Esophagus squamous epithelium (tissue), 4 donors: ENCODE measurements around the gene FAM124A.

Source experiments
- POLR2A ChIP-seq, 4 donors: fragments of 450-650 bp; IDR thresholded peaks; one replicate each; pipeline ENCODE4 v1.6.1; 2017; ENCODE audit warnings: antibody characterized with exemption in 4 of 4, mild to moderate bottlenecking in 4 of 4, moderate library complexity in 3 of 4
- TF ChIP-seq, protein P1 (sequence below), 6 experiments: fragments of 450-650 bp in 4 of 6; fragments of 200-600 bp in 2 of 6; sonication (generic) in 2 of 6; IDR thresholded peaks; one replicate each; pipeline ENCODE4 v1.5.1; 2016 to 2019; ENCODE audit warnings: antibody characterized with exemption in 6 of 6, mild to moderate bottlenecking in 4 of 6, moderate library complexity in 4 of 6

DNA sequence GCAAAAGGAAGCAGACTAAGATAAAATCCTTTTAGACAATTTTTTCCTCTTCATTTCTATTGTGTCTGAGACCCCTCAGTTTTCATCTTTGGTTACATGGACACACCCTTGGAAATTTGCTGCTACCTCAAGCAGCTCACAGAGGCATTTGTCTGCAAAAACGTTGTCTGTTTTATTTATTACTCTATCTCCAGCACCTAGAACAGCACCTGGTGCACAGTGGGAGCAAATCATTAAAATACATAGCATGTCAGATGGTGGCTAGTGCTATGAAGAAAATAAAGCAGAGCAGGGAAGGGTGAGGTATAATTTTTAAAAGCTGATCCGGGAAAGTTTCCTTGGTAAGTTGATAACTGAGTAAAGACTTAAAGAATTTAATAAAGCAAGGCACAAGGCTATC lies 14.3 kb upstream of the FAM124A start:
- no peak for TF ChIP-seq POLR2A (IDR thresholded peaks at IDR 0.05)
- TF ChIP-seq, protein P1, sequence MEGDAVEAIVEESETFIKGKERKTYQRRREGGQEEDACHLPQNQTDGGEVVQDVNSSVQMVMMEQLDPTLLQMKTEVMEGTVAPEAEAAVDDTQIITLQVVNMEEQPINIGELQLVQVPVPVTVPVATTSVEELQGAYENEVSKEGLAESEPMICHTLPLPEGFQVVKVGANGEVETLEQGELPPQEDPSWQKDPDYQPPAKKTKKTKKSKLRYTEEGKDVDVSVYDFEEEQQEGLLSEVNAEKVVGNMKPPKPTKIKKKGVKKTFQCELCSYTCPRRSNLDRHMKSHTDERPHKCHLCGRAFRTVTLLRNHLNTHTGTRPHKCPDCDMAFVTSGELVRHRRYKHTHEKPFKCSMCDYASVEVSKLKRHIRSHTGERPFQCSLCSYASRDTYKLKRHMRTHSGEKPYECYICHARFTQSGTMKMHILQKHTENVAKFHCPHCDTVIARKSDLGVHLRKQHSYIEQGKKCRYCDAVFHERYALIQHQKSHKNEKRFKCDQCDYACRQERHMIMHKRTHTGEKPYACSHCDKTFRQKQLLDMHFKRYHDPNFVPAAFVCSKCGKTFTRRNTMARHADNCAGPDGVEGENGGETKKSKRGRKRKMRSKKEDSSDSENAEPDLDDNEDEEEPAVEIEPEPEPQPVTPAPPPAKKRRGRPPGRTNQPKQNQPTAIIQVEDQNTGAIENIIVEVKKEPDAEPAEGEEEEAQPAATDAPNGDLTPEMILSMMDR (IDR thresholded peaks at IDR 0.05) = no peak
